Measurements from ENCODE around the gene VDR.

The VDR gene

DNA sequence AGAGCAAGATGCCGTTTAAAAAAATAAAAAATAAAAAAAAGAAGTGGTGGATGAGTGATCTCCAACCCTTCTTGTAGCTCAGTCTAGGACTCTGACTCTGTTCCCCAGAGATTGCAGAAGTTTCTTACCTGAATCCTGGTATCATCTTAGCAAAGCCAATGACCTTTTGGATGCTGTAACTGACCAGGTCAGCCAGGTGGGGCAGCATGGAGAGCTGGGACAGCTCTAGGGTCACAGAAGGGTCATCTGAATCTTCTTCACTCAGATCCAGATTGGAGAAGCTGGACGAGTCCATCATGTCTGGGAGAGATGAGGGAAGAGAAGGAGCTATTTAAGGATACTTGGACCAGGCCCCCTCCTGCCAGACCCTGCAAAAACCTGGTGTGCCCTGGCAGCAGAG lies 49.3 kb downstream of the VDR start:
- TF ChIP-seq POLR2AphosphoS5 (IDR thresholded peaks at IDR 0.05; ENCODE audit: low read depth, low read length), result no peak
- TF ChIP-seq, protein P1, sequence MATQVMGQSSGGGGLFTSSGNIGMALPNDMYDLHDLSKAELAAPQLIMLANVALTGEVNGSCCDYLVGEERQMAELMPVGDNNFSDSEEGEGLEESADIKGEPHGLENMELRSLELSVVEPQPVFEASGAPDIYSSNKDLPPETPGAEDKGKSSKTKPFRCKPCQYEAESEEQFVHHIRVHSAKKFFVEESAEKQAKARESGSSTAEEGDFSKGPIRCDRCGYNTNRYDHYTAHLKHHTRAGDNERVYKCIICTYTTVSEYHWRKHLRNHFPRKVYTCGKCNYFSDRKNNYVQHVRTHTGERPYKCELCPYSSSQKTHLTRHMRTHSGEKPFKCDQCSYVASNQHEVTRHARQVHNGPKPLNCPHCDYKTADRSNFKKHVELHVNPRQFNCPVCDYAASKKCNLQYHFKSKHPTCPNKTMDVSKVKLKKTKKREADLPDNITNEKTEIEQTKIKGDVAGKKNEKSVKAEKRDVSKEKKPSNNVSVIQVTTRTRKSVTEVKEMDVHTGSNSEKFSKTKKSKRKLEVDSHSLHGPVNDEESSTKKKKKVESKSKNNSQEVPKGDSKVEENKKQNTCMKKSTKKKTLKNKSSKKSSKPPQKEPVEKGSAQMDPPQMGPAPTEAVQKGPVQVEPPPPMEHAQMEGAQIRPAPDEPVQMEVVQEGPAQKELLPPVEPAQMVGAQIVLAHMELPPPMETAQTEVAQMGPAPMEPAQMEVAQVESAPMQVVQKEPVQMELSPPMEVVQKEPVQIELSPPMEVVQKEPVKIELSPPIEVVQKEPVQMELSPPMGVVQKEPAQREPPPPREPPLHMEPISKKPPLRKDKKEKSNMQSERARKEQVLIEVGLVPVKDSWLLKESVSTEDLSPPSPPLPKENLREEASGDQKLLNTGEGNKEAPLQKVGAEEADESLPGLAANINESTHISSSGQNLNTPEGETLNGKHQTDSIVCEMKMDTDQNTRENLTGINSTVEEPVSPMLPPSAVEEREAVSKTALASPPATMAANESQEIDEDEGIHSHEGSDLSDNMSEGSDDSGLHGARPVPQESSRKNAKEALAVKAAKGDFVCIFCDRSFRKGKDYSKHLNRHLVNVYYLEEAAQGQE (IDR thresholded peaks at IDR 0.05; ENCODE audit: insufficient read depth in 1 of 2, low read depth in 2 of 2, low read length in 2 of 2), result no peak

DNA sequence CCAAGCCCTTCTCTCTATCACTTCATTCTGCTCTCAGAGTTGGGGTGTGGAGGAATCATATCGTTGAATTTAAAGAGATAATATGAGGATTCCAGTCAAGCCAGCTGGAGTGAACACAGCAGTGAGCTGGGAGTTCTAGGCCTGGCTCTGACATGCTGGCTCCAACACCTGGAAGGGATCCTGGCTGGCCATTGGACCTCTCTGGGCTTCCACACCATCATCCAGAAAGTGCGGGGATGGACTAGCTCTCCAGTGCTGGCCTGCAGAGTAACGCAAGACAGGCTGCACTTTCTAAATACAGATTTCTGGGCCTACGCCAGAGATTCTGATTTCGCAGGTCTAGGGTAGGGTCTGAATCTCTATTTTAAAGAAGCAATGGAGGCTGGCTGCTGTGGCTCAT lies 50.3 kb downstream of the VDR start:
- TF ChIP-seq, protein P1 (IDR thresholded peaks at IDR 0.05; ENCODE audit: insufficient read depth in 1 of 2, low read depth in 2 of 2, low read length in 2 of 2), result no peak
- no peak for TF ChIP-seq FOXP2 (optimal IDR thresholded peaks at IDR 0.05; ENCODE audit: borderline replicate concordance, extremely low read depth, extremely low read length, insufficient read depth)

DNA sequence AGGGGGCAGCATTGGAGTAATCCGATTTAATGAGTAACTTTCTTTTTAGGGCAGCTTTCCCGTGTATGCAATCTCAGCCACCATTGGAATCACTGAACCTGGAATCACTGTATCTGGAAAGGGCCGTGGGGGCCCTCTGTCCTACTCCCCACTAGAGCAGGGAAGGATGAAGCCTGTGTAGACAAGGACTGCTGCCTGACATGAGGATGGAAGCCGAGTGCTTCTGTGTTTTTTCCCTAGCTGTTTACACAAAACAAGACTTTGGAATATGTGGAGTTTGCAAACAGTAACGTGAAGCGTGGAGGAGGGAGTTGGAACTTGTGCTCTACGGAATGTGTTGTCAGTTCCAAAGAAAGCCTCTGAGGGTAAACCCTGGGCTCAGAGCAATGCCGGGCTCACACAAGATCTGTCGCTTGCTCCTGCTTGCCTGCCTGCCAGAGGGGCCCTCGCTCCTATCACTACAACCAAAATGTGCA lies 52.7 kb downstream of the VDR start:
- TF ChIP-seq POLR2AphosphoS5 (IDR thresholded peaks at IDR 0.05; ENCODE audit: low read depth, low read length), result no peak
- TF ChIP-seq, protein P1 (IDR thresholded peaks at IDR 0.05; ENCODE audit: insufficient read depth in 1 of 2, low read depth in 2 of 2, low read length in 2 of 2), result no peak
- no peak for TF ChIP-seq SIN3A (IDR thresholded peaks at IDR 0.05; ENCODE audit: borderline replicate concordance, insufficient read depth, low read length)
- TF ChIP-seq TAF1 (IDR thresholded peaks at IDR 0.05; ENCODE audit: borderline replicate concordance, insufficient read depth, low read length), result no peak
- no peak for TF ChIP-seq FOXP2 (optimal IDR thresholded peaks at IDR 0.05; ENCODE audit: borderline replicate concordance, extremely low read depth, extremely low read length, insufficient read depth)

DNA sequence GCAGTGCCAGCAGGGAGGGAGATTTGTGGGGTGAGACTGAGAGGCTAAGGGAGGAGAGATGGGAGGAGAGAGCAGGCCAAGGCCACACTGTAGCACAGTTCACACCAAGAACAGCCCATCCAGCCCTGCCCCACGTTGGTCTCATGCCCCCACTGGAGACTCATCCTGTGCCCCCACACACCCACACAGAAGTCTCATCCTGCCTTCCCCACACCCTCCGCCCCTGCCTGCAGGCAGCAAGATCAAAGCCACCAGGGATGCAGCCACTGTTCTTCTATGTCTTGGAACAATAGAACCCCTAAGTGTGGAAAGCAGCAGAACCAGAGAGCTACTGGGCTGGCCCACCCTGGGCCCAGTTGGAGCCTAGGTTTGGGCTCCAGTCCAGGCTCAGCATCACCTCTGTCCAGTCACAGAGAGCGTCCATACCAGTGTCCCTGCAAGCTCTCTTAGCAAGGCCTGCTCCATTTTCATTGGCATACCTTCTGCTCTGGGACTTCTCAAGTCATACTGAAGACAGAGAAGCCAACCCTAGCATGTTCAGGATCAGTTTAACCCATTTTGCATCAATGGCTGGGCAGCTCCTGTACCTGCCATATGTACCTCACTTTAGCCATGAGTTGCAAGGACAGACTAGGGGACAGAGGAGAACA lies 53.4 kb downstream of the VDR start:
- TF ChIP-seq POLR2AphosphoS5 (IDR thresholded peaks at IDR 0.05; ENCODE audit: low read depth, low read length) (no peak), TAF1 (IDR thresholded peaks at IDR 0.05; ENCODE audit: borderline replicate concordance, insufficient read depth, low read length) (no peak), FOXP2 (optimal IDR thresholded peaks at IDR 0.05; ENCODE audit: borderline replicate concordance, extremely low read depth, extremely low read length, insufficient read depth) (no peak), SIN3A (IDR thresholded peaks at IDR 0.05; ENCODE audit: borderline replicate concordance, insufficient read depth, low read length) (no peak)
- TF ChIP-seq, protein P1 (IDR thresholded peaks at IDR 0.05; ENCODE audit: insufficient read depth in 1 of 2, low read depth in 2 of 2, low read length in 2 of 2), result no peak
